BJ (cell line): ENCODE measurements around the gene DOK3. TPM values are rescaled to one million over a fixed set of nuclear protein-coding genes. Genes with fewer than 3 reads are reported as not detected.
"Not testable (repeated sequence)": the region's sequence is repeated elsewhere in the genome, so short reads cannot be mapped to it uniquely, and the experiment has no call there.

Source experiments
- CTCF ChIA-PET: fragments of 350-600 bp; formaldehyde crosslinking; extraction: SDS; loops from one replicate; lab custom pipeline; 2021; ENCODE audit warnings: antibody characterized with exemption, inconsistent platforms; lab: Yijun Ruan, JAX
- POLR2A ChIA-PET: fragments of 300-600 bp; sonication (Branson Sonifier 250); formaldehyde crosslinking; extraction: SDS; loops from one replicate; lab custom pipeline; 2021; ENCODE audit warnings: antibody characterized with exemption; lab: Charles Lee
- DNase-seq: peaks from one replicate; pipeline ENCODE4 v3.0.0-alpha.2; 2011; ENCODE audit warnings: low read depth
- H3K27me3 ChIP-seq: 2 replicates; pipeline ENCODE4 v1.6.0; 2011; ENCODE audit warnings: low read length; ENCODE audit not compliant: control insufficient read depth, insufficient read depth
- H3K36me3 ChIP-seq: 2 replicates; pipeline ENCODE4 v1.5.1; 2011; ENCODE audit warnings: low read length; ENCODE audit not compliant: control insufficient read depth, insufficient read depth
- H3K4me3 ChIP-seq: 2 replicates; pipeline ENCODE4 v1.5.1; 2011; ENCODE audit warnings: low read depth, mild to moderate bottlenecking, control low read depth, low read length
- CTCF ChIP-seq: IDR thresholded peaks from 2 replicates; pipeline ENCODE4 v1.5.1; 2011; ENCODE audit warnings: low read depth, mild to moderate bottlenecking, control low read depth, inconsistent platforms, low read length, moderate library complexity; ENCODE audit not compliant: insufficient read depth
- polyA plus RNA-seq: library from polyadenylated mRNA; depleted of rRNA; stranded (reverse); fragments of >200 nt; gene quantifications from 2 replicates; pipeline ENCODE4 v1.2.3, GENCODE V29; 2011

DOK3 gene
- polyA plus RNA-seq, 1 experiment, result 1.2 TPM

- ChIA-PET POLR2A (interaction anchor here (1.0 to 1.4 kb wide), 2 partner anchors 8 to 40 kb away, joined by 5 to 6 read pairs; partner anchors contain the start of gene PDLIM7), CTCF (interaction anchor here (1.1 to 1.6 kb wide), 4 partner anchors 7 to 36 kb away, joined by 3 to 8 read pairs (median 3); no protein-coding TSS in a partner anchor)
- DNase-seq, result peak; percentile 52
- Histone ChIP-seq H3K4me3 (no peak overlapping the region), H3K27me3 (no peaks in the 10 kb centered on the region), H3K36me3 (peaks cover 12% of the 10 kb centered on the region)
- no peak for TF ChIP-seq CTCF
Observed at GRCh38 chr5:177537389-177538361, 28.0 kb upstream of the DOK3 start.

GRCh38 chr5:177536386-177536785 is 26.8 kb upstream of the DOK3 start:
- Histone ChIP-seq H3K27me3 (no peaks in the 10 kb centered on the region), H3K4me3 (no peak overlapping the region), H3K36me3 (peaks cover 21% of the 10 kb centered on the region)
- POLR2A ChIA-PET, result no interaction called here
- DNase-seq, result no peak
- no peak for TF ChIP-seq CTCF
- CTCF ChIA-PET, result interaction anchor here (1.6 kb wide), 1 partner anchor 11 kb away, joined by 8 read pairs; no protein-coding TSS in a partner anchor

GRCh38 chr5:177535125-177535524 is 25.5 kb upstream of the DOK3 start:
- no peak for TF ChIP-seq CTCF
- no peak for DNase-seq
- H3K4me3 ChIP-seq, result no peak overlapping the region
- ChIA-PET CTCF (interaction anchor here (0.7 kb wide), 1 partner anchor 35 kb away, joined by 3 read pairs; no protein-coding TSS in a partner anchor), POLR2A (no interaction called here)
- H3K36me3 ChIP-seq, result peaks cover 29% of the 10 kb centered on the region
- no peaks in the 10 kb centered on the region for H3K27me3 ChIP-seq

- CTCF ChIA-PET, result interaction anchor here (0.9 to 1.0 kb wide), 2 partner anchors 12 kb away, joined by 3 to 4 read pairs; no protein-coding TSS in a partner anchor
- POLR2A ChIA-PET, DNase-seq, H3K4me3 ChIP-seq, H3K27me3 ChIP-seq: not testable (repeated sequence)
- H3K36me3 ChIP-seq, result peaks cover 34% of the 10 kb centered on the region
Observed at GRCh38 chr5:177534433-177534832, 24.8 kb upstream of the DOK3 start.

- POLR2A ChIA-PET, result no interaction called here
- H3K36me3 ChIP-seq, result peaks cover 45% of the 10 kb centered on the region
- no peak for TF ChIP-seq CTCF
Observed at GRCh38 chr5:177531209-177531940, 21.7 kb upstream of the DOK3 start.

More at GRCh38 chr5:177531209-177531940, 21.7 kb upstream of the DOK3 start:
- no peak for DNase-seq
- Histone ChIP-seq H3K4me3 (no peak overlapping the region), H3K27me3 (no peaks in the 10 kb centered on the region)
- CTCF ChIA-PET, result interaction anchor here (1.2 kb wide), 1 partner anchor 24 kb away, joined by 3 read pairs; no protein-coding TSS in a partner anchor
